Measurements from ENCODE around the gene APAF1. TPM values are rescaled to one million over a fixed set of nuclear protein-coding genes. Genes with fewer than 3 reads are reported as not detected.

APAF1 gene
- total RNA-seq, 1 donor from 2014 or later = 15.5 TPM

DNA sequence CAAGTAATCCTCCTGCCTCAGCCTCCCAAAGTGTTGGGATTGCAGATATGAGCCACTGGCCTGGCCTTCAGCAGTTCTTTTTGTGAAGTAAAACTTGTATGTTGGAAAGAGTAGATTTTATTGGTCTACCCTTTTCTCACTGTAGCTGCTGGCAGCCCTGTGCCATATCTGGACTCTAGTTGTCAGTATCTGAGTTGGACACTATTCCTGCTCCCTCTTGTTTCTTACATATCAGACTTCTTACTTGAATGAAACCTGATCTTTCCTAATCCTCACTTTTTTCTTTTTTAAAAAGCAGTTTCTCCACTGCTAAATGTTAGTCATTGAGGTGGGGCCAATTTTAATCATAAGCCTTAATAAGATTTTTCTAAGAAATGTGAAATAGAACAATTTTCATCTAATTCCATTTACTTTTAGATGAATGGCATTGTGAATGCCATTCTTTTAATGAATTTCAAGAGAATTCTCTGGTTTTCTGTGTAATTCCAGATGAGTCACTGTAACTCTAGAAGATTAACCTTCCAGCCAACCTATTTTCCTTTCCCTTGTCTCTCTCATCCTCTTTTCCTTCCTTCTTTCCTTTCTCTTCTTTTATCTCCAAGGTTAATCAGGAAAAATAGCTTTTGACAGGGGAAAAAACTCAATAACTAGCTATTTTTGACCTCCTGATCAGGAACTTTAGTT, 88.7 kb downstream of the APAF1 start:
- Histone ChIP-seq H3K4me3 (no peak overlapping the region), H3K27me3 (no peaks in the 10 kb centered on the region), H3K27ac (no peak overlapping the region), H3K36me3 (peaks cover 17 to 36% of the 10 kb centered on the region in 2 donors), H3K9me3 (no peaks in the 10 kb centered on the region), H3K4me1 (no peaks in the 10 kb centered on the region)
- DNase-seq (ENCODE audit: low spot score in 2 of 2) = no peak
- TF ChIP-seq CTCF (IDR thresholded peaks at IDR 0.05) = no peak
- intact Hi-C loops (cut with DNase I) = no loop called here

- no peaks in the 10 kb centered on the region for H3K9me3 ChIP-seq
- intact Hi-C loops (cut with DNase I) = no loop called here
- DNase-seq (ENCODE audit: low spot score in 2 of 2) = no peak
- no peak overlapping the region for H3K27ac ChIP-seq
- H3K4me1 ChIP-seq = no peaks in the 10 kb centered on the region
- no peak overlapping the region for H3K4me3 ChIP-seq
- peaks cover 11 to 20% of the 10 kb centered on the region in 2 donors for H3K36me3 ChIP-seq
- TF ChIP-seq CTCF (IDR thresholded peaks at IDR 0.05) = no peak
- H3K27me3 ChIP-seq = no peaks in the 10 kb centered on the region
These were observed 90.7 kb downstream of the APAF1 start for GRCh38 chr12:98735821-98736220.

DNA sequence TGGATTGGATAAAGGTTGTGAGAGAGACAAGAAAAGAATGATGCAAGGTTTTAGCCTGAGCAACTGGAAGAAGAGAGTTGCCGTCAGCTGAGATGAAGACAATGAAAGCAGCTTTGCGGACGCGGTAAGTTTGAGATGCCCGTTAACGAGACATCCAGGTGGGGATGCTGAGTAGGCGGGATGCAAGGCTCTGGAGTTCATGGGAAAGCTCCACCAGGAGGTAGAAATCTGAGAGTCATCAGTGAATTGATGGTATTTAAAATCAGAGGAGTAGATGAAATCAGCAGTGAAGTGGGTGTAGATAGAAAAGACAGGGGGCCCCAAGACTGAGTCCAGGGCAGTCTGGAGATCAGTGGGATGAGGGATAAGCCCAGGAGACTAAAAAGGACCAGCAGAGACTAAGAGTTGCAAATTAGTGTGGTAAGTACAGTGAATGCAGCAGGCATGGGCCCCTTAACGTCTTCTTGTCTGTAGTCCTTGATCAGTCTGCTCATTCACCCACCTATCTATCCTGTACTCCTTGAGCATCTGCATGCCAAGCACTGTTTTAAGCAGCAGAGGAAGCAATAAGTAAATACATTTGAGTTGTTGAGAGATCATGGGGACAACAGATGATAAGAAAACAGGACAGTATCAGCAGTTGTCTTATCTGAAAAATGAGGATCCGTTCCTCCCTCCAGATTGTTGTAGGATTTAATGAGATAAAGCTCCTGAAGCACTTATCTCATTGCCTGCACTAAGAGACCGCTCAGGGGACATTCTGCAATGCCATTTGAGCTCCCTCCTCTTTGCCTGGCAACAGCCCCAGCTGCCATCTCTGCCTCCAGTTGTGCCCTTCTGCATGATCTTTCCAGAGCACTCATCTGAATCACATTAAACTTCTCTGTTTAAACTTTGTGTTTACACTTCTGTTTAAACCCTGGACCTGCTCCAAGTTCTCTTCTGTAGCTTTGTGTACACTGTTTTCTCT, 91.5 kb downstream of the APAF1 start:
- intact Hi-C loops (cut with DNase I) = no loop called here
- H3K36me3 ChIP-seq = peaks cover 11 to 14% of the 10 kb centered on the region in 2 donors
- DNase-seq (ENCODE audit: low spot score in 2 of 2) = no peak
- H3K4me3 ChIP-seq = no peak overlapping the region
- no peaks in the 10 kb centered on the region for H3K9me3 ChIP-seq
- H3K27ac ChIP-seq = no peak overlapping the region
- H3K27me3 ChIP-seq = no peaks in the 10 kb centered on the region
- no peaks in the 10 kb centered on the region for H3K4me1 ChIP-seq
- TF ChIP-seq CTCF (IDR thresholded peaks at IDR 0.05) = no peak

DNA sequence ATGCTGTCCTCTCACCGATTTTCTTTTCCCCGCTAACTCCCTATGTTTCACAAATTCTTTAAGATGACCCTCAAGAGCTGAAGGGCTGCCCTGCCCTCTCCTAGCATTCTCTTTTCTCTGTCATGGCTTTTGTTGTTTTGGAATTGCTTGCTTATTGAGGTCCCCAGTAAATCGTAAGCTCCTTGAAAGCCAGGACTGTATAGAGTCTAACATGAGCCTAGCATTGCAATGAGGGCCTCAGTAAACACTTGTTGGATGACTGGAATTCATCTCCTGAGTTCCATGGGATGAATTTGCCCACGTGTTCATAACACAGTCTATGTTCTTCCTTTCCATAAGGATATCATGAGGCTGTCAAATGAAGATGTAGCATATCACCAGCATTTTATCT, 92.2 kb downstream of the APAF1 start:
- H3K27me3 ChIP-seq = no peaks in the 10 kb centered on the region
- H3K36me3 ChIP-seq = peaks cover 6 to 12% of the 10 kb centered on the region in 2 donors
- no peak overlapping the region for H3K27ac ChIP-seq
- no peaks in the 10 kb centered on the region for H3K9me3 ChIP-seq
- H3K4me3 ChIP-seq = no peak overlapping the region
- DNase-seq (ENCODE audit: low spot score in 2 of 2) = no peak
- H3K4me1 ChIP-seq = no peaks in the 10 kb centered on the region
- intact Hi-C loops (cut with DNase I) = no loop called here
- TF ChIP-seq CTCF (IDR thresholded peaks at IDR 0.05) = no peak

DNA sequence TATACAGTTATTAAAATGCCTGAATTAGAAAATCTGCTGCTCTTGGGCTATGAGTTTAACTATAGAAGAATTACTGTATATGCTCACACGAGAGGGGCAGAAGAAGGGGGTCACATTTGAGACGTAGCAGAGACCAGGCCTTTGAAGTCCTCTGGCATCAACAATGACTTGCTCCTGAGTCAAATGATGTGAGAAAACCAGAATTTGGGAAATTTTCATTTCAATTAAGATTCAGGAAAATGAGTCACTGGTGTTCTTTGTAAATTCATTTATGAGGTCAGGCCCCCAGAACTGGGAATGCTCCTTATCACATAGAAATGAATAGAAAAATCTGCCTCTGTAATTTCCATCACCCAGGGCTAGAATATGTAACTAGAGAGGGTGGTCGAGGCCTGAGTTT, 92.9 kb downstream of the APAF1 start:
- no peak overlapping the region for H3K27ac ChIP-seq
- no peak for TF ChIP-seq CTCF (IDR thresholded peaks at IDR 0.05)
- no peaks in the 10 kb centered on the region for H3K27me3 ChIP-seq
- H3K4me1 ChIP-seq = no peaks in the 10 kb centered on the region
- DNase-seq (ENCODE audit: low spot score in 2 of 2) = no peak
- H3K4me3 ChIP-seq = no peak overlapping the region
- no peaks in the 10 kb centered on the region for H3K9me3 ChIP-seq
- H3K36me3 ChIP-seq = peaks cover 6 to 7% of the 10 kb centered on the region in 2 donors
- intact Hi-C loops (cut with DNase I) = no loop called here
